ENCODE data around the gene SLC22A4.

SLC22A4 gene

GRCh38 chr5:132293992-132294727 is at the start of gene SLC22A4:
TSS of gene SLC22A4 (plus strand) at chr5:132294394. CDS start at chr5:132294617, 223 bp downstream.
- peaks cover 23% of the 10 kb centered on the region for H3K27me3 ChIP-seq (ENCODE audit: control insufficient read depth, insufficient read depth, low read length)
- H3K9ac ChIP-seq (ENCODE audit: low read length) = peak within 1 kb of the TSS; percentile 88
- peaks cover 17% of the 10 kb centered on the region for H3K4me1 ChIP-seq (ENCODE audit: control insufficient read depth, insufficient read depth, low read length)
- peak within 1 kb of the TSS; percentile 89 for H3K4me3 ChIP-seq (ENCODE audit: low read depth, low read length)
- H3K9me3 ChIP-seq (ENCODE audit: control insufficient read depth, insufficient read depth, low read depth, low read length) = no peaks in the 10 kb centered on the region
- H3K27ac ChIP-seq (ENCODE audit: low read depth, low read length) = peak within 1 kb of the TSS; percentile 88
- H3K36me3 ChIP-seq (ENCODE audit: control insufficient read depth, insufficient read depth, low read length) = no peaks in the 10 kb centered on the region

- no peaks in the 10 kb centered on the region for H3K27me3 ChIP-seq (ENCODE audit: control insufficient read depth, insufficient read depth, low read length)
- no peak overlapping the region for H3K4me3 ChIP-seq (ENCODE audit: low read depth, low read length)
- H3K27ac ChIP-seq (ENCODE audit: low read depth, low read length) = no peak overlapping the region
- peaks cover 7% of the 10 kb centered on the region for H3K9me3 ChIP-seq (ENCODE audit: control insufficient read depth, insufficient read depth, low read depth, low read length)
- H3K9ac ChIP-seq (ENCODE audit: low read length) = no peak overlapping the region
- H3K4me1 ChIP-seq (ENCODE audit: control insufficient read depth, insufficient read depth, low read length) = no peaks in the 10 kb centered on the region
- H3K36me3 ChIP-seq (ENCODE audit: control insufficient read depth, insufficient read depth, low read length) = no peaks in the 10 kb centered on the region
Observed at GRCh38 chr5:132245593-132245992, 48.6 kb upstream of the SLC22A4 start.

- H3K36me3 ChIP-seq (ENCODE audit: control insufficient read depth, insufficient read depth, low read length) = no peaks in the 10 kb centered on the region
- no peak overlapping the region for H3K9ac ChIP-seq (ENCODE audit: low read length)
- no peak overlapping the region for H3K27ac ChIP-seq (ENCODE audit: low read depth, low read length)
- H3K4me1 ChIP-seq (ENCODE audit: control insufficient read depth, insufficient read depth, low read length) = no peaks in the 10 kb centered on the region
- H3K9me3 ChIP-seq (ENCODE audit: control insufficient read depth, insufficient read depth, low read depth, low read length) = peaks cover 7% of the 10 kb centered on the region
- H3K4me3 ChIP-seq (ENCODE audit: low read depth, low read length) = no peak overlapping the region
- no peaks in the 10 kb centered on the region for H3K27me3 ChIP-seq (ENCODE audit: control insufficient read depth, insufficient read depth, low read length)
Observed at GRCh38 chr5:132246806-132247205, 47.4 kb upstream of the SLC22A4 start.

- H3K9ac ChIP-seq (ENCODE audit: low read length) = no peak overlapping the region
- H3K4me1 ChIP-seq (ENCODE audit: control insufficient read depth, insufficient read depth, low read length) = no peaks in the 10 kb centered on the region
- H3K9me3 ChIP-seq (ENCODE audit: control insufficient read depth, insufficient read depth, low read depth, low read length) = no peaks in the 10 kb centered on the region
- no peaks in the 10 kb centered on the region for H3K27me3 ChIP-seq (ENCODE audit: control insufficient read depth, insufficient read depth, low read length)
- H3K27ac ChIP-seq (ENCODE audit: low read depth, low read length) = no peak overlapping the region
- H3K36me3 ChIP-seq (ENCODE audit: control insufficient read depth, insufficient read depth, low read length) = no peaks in the 10 kb centered on the region
- H3K4me3 ChIP-seq (ENCODE audit: low read depth, low read length) = no peak overlapping the region
Observed at GRCh38 chr5:132250547-132250946, 43.6 kb upstream of the SLC22A4 start.

GRCh38 chr5:132251220-132251725 is 42.9 kb upstream of the SLC22A4 start:
- Histone ChIP-seq H3K27me3 (ENCODE audit: control insufficient read depth, insufficient read depth, low read length) (peaks cover 4% of the 10 kb centered on the region), H3K27ac (ENCODE audit: low read depth, low read length) (no peak overlapping the region), H3K9me3 (ENCODE audit: control insufficient read depth, insufficient read depth, low read depth, low read length) (no peaks in the 10 kb centered on the region), H3K9ac (ENCODE audit: low read length) (no peak overlapping the region), H3K4me3 (ENCODE audit: low read depth, low read length) (no peak overlapping the region), H3K4me1 (ENCODE audit: control insufficient read depth, insufficient read depth, low read length) (no peaks in the 10 kb centered on the region), H3K36me3 (ENCODE audit: control insufficient read depth, insufficient read depth, low read length) (no peaks in the 10 kb centered on the region)

GRCh38 chr5:132253008-132253441 is 41.2 kb upstream of the SLC22A4 start:
- no peak overlapping the region for H3K4me3 ChIP-seq (ENCODE audit: low read depth, low read length)

GRCh38 chr5:132253452-132254320 is 40.5 kb upstream of the SLC22A4 start:
- peaks cover 24% of the 10 kb centered on the region for H3K27me3 ChIP-seq (ENCODE audit: control insufficient read depth, insufficient read depth, low read length)
- H3K9me3 ChIP-seq (ENCODE audit: control insufficient read depth, insufficient read depth, low read depth, low read length) = no peaks in the 10 kb centered on the region
- H3K4me1 ChIP-seq (ENCODE audit: control insufficient read depth, insufficient read depth, low read length) = peaks cover 16% of the 10 kb centered on the region
- H3K9ac ChIP-seq (ENCODE audit: low read length) = no peak overlapping the region
- H3K27ac ChIP-seq (ENCODE audit: low read depth, low read length) = no peak overlapping the region
- H3K4me3 ChIP-seq (ENCODE audit: low read depth, low read length) = no peak overlapping the region
- H3K36me3 ChIP-seq (ENCODE audit: control insufficient read depth, insufficient read depth, low read length) = no peaks in the 10 kb centered on the region

More at GRCh38 chr5:132253008-132253441, 41.2 kb upstream of the SLC22A4 start:
- no peaks in the 10 kb centered on the region for H3K36me3 ChIP-seq (ENCODE audit: control insufficient read depth, insufficient read depth, low read length)
- no peak overlapping the region for H3K27ac ChIP-seq (ENCODE audit: low read depth, low read length)
- no peak overlapping the region for H3K9ac ChIP-seq (ENCODE audit: low read length)
- peaks cover 18% of the 10 kb centered on the region for H3K27me3 ChIP-seq (ENCODE audit: control insufficient read depth, insufficient read depth, low read length)
- H3K4me1 ChIP-seq (ENCODE audit: control insufficient read depth, insufficient read depth, low read length) = peaks cover 10% of the 10 kb centered on the region
- H3K9me3 ChIP-seq (ENCODE audit: control insufficient read depth, insufficient read depth, low read depth, low read length) = no peaks in the 10 kb centered on the region

- peaks cover 24% of the 10 kb centered on the region for H3K4me1 ChIP-seq (ENCODE audit: control insufficient read depth, insufficient read depth, low read length)
- no peak overlapping the region for H3K27ac ChIP-seq (ENCODE audit: low read depth, low read length)
- no peak overlapping the region for H3K4me3 ChIP-seq (ENCODE audit: low read depth, low read length)
- no peaks in the 10 kb centered on the region for H3K9me3 ChIP-seq (ENCODE audit: control insufficient read depth, insufficient read depth, low read depth, low read length)
- H3K9ac ChIP-seq (ENCODE audit: low read length) = no peak overlapping the region
- peaks cover 25% of the 10 kb centered on the region for H3K27me3 ChIP-seq (ENCODE audit: control insufficient read depth, insufficient read depth, low read length)
- no peaks in the 10 kb centered on the region for H3K36me3 ChIP-seq (ENCODE audit: control insufficient read depth, insufficient read depth, low read length)
Observed at GRCh38 chr5:132254321-132254977, 39.7 kb upstream of the SLC22A4 start.

GRCh38 chr5:132256086-132256782 is 38.0 kb upstream of the SLC22A4 start:
- H3K27ac ChIP-seq (ENCODE audit: low read depth, low read length) = no peak overlapping the region
- peaks cover 31% of the 10 kb centered on the region for H3K4me1 ChIP-seq (ENCODE audit: control insufficient read depth, insufficient read depth, low read length)
- no peak overlapping the region for H3K9ac ChIP-seq (ENCODE audit: low read length)
- peaks cover 25% of the 10 kb centered on the region for H3K27me3 ChIP-seq (ENCODE audit: control insufficient read depth, insufficient read depth, low read length)
- no peaks in the 10 kb centered on the region for H3K9me3 ChIP-seq (ENCODE audit: control insufficient read depth, insufficient read depth, low read depth, low read length)
- H3K36me3 ChIP-seq (ENCODE audit: control insufficient read depth, insufficient read depth, low read length) = no peaks in the 10 kb centered on the region
- no peak overlapping the region for H3K4me3 ChIP-seq (ENCODE audit: low read depth, low read length)

- H3K9ac ChIP-seq (ENCODE audit: low read length) = peak overlapping the region; percentile 38
- H3K4me1 ChIP-seq (ENCODE audit: control insufficient read depth, insufficient read depth, low read length) = peaks cover 31% of the 10 kb centered on the region
- no peaks in the 10 kb centered on the region for H3K9me3 ChIP-seq (ENCODE audit: control insufficient read depth, insufficient read depth, low read depth, low read length)
- no peak overlapping the region for H3K27ac ChIP-seq (ENCODE audit: low read depth, low read length)
- no peaks in the 10 kb centered on the region for H3K36me3 ChIP-seq (ENCODE audit: control insufficient read depth, insufficient read depth, low read length)
- peak overlapping the region; percentile 78 for H3K4me3 ChIP-seq (ENCODE audit: low read depth, low read length)
- peaks cover 25% of the 10 kb centered on the region for H3K27me3 ChIP-seq (ENCODE audit: control insufficient read depth, insufficient read depth, low read length)
Observed at GRCh38 chr5:132256783-132257130, 37.4 kb upstream of the SLC22A4 start.

Measured in HUES6 (cell line).